Measurements from ENCODE around the gene GJB4.

GRCh38 chr1:34779526-34779925 lies 20.0 kb downstream of the GJB4 start:
- TF ChIP-seq CTCF (IDR thresholded peaks at IDR 0.05) (no peak), EZH2phosphoT487 (IDR thresholded peaks at IDR 0.05) (no peak)

Data from neural progenitor cell (in vitro differentiated cells).